GM21619 (cell line): ENCODE measurements around the gene HEATR3.
A peak's percentile ranks its signal among the peaks of the same experiment; 100 is the strongest.

Experiments
- ATAC-seq: cut with Tn5 transposase; IDR thresholded peaks from one replicate; pipeline ENCODE4 v1.9.1; 2021; ENCODE audit not compliant: unreplicated experiment

HEATR3 gene, protein sequence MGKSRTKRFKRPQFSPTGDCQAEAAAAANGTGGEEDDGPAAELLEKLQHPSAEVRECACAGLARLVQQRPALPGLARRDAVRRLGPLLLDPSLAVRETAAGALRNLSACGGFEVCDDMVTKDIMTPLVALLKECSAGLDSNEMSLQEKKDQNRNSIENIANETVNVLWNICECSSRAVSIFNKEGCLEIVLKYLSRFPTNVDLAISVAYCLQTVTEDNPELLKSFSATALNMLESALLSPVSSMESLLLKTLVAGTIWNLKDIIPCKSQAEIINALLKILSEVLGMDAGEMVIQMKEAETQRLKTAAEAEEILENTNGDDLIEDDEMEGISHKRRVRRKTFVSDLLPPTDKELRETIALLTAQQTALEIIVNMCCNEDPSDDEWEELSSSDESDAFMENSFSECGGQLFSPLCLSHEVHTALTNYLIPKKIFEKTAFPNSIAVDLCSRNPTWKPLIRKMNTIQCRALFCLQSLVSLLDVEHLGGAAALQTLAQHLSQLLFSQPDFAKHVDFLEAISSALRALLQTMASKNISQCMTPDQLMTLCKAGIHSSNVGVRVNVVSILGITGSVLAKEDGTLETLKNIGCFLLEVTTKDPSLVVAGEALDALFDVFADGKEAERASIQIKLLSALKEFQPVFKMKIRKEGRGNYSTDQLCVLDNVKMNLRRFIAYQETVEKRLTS

DNA sequence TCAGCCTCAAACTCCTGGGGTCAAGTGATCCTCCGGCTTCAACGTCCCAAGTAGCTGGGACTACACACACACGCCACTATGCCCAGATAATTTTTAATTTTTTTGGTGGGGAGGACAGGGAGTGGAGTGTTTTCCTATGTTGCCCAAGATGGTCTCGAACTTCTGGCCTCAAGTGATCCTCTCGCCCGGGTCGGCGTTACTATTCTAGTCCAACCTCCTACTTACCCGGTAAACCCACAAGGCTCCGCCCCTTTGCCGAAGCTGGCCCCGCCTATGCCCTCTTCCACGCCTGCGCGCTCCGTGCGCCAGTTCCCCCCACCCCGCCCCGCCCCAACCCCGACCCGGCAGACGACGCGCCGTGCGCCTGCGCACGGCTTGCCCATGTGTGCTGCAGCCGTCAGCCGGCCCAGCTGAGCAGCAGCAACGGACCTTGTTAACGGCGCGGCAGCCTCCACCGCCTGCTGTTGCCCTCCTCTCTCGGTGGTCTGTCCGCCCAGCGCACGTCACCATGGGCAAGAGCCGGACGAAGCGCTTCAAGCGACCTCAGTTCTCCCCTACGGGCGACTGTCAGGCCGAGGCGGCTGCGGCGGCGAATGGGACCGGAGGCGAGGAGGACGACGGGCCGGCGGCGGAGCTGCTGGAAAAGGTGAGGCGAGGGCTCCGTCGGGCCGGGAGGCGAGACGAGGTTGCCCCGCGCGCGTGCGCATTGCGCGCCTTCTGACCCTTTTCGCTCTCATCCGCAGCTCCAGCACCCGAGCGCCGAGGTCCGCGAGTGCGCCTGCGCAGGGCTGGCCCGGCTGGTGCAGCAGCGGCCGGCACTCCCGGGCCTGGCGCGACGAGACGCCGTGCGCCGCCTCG lies at the start of gene HEATR3:
TSS of gene HEATR3 (plus strand) at position 347 of the 858 bp plus-strand sequence. CDS start at position 509, 162 bp downstream.
- ATAC-seq = peak; percentile 78

DNA sequence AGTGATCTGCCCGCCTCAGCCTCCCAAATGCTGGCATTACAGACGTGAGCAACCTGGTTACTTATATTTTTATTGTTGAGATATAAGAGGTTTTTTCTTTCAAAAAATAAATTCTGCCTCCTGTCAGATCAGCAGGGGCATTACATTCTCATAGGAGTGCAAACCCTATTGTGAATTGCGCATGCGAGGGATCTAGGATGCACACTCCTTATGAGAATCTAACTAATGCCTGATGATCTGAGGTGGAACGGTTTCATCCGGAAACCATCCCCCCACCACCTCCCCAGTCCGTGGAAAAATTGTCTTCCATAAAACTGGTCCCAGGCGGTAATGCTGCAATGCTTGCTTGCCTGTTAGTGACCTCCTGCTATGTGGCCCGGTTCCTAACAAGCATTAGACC lies 48.2 kb upstream of the HEATR3 start:
- ATAC-seq = no peak

GRCh38 chr16:50021544-50021943 lies 44.2 kb upstream of the HEATR3 start:
- ATAC-seq = no peak

- ATAC-seq = no peak
Observed at GRCh38 chr16:50023641-50024040, 42.1 kb upstream of the HEATR3 start.

GRCh38 chr16:50024207-50024606 lies 41.6 kb upstream of the HEATR3 start:
- no peak for ATAC-seq

GRCh38 chr16:50024684-50025536 lies 40.9 kb upstream of the HEATR3 start, which contains the start of gene CNEP1R1:
CNEP1R1 (plus strand) TSS chr16:50025225; CDS start chr16:50025316, 91 bp downstream.
- ATAC-seq = peak; percentile 99

- ATAC-seq = peak; percentile 1
Observed at GRCh38 chr16:50025537-50025931, 40.2 kb upstream of the HEATR3 start.

DNA sequence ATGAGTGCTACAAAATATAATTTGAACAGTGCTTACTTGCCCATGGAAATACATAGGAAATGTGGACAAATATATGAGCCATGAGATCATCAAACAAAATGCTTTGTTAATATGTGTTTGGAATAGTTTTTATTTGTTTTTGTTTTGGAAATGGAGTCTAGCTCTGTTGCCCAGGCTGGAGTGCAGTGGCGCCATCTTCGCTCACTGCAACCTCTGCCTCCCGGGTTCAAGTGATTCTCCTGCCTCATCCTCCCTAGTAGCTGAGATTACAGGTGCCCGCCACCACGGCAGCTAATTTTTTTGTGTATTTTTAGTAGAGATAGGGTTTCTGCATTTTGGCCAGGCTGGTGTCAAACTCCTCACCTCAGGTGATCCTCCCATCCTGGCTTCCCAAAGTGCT lies 37.9 kb upstream of the HEATR3 start:
- no peak for ATAC-seq

DNA sequence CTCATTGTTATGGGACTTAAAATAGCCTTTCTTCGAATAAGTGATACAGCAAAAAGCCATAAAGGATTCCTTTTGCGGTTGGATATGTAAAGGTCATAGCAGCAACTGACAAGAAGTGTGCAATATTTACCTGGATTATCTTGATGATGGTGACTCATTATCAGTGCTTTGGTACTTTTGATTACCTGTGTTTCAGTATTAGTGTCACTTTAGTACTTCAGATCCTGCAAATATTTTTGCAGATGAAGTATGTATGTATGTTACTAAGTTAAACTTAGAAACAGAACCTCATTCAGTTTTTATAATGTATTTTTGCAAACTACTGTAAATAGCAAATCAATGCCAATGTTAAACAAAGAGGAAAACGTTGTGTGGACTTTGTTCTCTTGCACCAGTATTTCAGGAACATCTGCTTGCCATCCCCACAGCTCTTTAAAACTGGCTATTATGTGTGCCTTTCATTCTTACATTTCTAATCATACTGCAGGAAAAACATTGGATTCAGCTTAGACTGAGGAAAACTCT lies 30.2 kb upstream of the HEATR3 start:
- ATAC-seq = no peak

- no peak for ATAC-seq
Observed at GRCh38 chr16:50036426-50036825, 29.3 kb upstream of the HEATR3 start.

GRCh38 chr16:50037662-50038220 lies 28.0 kb upstream of the HEATR3 start:
- no peak for ATAC-seq

DNA sequence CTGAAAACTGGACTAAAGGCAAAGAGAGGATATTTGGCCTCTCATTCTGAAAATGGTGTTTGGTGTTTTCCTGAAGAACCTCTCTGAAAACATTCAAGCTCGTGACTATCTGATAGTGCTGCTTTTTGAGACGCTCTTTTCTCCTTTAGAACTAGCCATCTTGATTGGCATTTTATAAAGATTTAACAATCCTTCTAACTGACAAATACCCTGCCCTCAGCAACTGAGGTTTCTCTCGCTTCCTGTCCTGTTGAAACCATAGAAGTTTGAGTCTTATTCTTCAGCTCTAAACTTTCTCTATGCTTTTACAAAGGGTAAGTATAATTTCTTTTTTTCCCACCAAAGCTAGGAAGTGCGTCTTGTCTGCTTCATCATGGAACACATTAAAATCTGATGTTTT lies 27.5 kb upstream of the HEATR3 start:
- no peak for ATAC-seq

DNA sequence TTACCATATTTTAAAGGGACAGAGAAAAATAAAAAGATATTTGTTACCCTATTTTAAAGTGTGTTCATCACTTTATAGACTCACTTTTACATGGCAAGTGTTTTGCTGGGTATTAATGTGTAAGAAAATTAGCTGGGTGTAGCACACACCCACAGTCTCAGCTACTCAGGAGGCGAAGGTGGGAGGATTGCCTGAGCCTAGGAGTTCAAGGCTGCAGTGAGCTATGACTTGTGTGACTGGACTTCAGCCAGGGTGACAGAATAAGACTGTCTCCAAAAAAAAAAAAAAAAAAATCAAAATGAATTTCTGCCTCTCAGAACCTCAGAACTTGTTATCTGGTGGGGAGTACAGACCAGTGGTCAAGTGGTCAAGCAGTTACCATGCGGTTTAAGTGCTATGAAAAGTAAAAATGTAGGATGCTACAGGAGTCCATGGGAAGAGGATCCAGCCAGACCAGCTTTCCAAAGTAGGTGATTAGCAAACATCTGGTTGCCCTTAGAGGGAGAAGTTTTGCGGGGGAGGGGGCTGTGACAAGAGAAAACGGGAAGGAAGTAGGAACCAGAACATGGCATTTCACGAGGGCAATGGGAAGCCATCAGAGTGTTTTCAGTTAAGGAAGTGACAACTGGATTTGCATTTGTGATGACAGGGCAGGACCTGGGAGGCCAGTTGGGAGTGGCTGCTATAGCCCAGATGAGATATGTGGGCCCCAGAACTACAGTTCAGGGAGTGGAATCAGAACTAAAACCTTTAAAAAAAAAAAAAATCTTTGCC lies 26.8 kb upstream of the HEATR3 start:
- ATAC-seq = no peak

DNA sequence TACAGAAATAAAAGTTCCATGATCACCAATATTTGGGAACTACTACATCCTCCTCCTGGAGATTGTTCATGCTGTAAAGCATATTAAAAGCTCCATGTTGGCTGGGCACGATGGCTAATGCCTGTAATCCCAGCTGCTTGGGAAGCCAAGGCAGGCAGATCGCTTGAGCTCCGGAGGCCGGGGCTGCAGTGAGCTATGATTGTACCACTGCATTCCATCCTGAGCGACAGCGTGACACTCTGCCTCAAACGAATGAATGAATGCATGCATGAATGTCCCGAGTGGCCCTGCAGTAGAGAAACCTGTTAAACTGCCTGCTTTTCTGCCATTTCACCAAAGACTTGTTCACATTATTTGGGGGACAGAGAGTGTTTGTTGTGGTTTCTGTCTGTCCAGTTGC lies 25.8 kb upstream of the HEATR3 start:
- ATAC-seq = no peak

GRCh38 chr16:50040710-50041109 lies 25.1 kb upstream of the HEATR3 start:
- ATAC-seq = no peak

DNA sequence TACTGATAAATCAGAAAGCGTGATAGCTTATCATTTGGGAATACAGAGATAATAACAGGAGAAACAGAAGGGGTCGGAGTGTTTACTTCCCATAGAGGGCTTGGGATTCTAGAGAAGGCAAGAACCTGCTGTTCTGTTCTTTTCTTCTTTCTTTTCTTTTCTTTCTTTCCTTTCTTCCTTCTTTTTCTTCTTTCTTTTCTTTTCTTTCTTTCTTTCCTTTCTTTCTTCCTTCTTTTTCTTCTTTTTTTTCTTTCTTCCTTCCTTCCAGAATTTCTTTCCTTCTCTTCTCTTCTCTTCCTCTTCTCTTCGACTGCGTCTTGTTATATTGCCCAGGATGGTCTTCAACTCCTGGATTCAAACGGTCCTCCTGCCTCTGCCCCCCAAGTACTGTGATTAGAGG lies 22.4 kb upstream of the HEATR3 start:
- no peak for ATAC-seq

DNA sequence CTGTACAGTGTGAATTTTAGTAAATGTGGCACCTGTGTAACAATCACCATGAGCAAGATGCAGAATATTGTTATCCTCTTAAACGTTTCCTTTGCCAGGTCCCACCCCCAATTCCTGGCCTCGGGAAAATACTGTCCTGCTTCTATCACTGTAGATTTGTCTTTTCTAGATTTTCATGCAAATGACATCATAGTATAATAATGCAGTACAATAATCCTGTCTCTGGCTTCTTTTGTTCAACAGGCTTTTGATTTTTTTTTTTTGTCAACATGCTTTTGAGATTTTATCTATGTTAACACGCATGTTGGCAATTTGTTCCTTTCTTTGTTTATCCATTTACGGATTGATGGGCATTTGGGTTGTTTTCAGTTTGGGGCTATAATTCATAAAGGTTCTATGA lies 20.4 kb upstream of the HEATR3 start:
- no peak for ATAC-seq

- ATAC-seq = no peak
Observed at GRCh38 chr16:50046853-50047252, 18.9 kb upstream of the HEATR3 start.

- ATAC-seq = no peak
Observed at GRCh38 chr16:50047864-50048263, 17.9 kb upstream of the HEATR3 start.
